ENCODE measurements around the gene BLOC1S6. TPM values are rescaled to one million over a fixed set of nuclear protein-coding genes. Genes with fewer than 3 reads are reported as not detected.

Gene BLOC1S6
- polyA plus RNA-seq, 1 donor from 2014 or later: 179 TPM

DNA sequence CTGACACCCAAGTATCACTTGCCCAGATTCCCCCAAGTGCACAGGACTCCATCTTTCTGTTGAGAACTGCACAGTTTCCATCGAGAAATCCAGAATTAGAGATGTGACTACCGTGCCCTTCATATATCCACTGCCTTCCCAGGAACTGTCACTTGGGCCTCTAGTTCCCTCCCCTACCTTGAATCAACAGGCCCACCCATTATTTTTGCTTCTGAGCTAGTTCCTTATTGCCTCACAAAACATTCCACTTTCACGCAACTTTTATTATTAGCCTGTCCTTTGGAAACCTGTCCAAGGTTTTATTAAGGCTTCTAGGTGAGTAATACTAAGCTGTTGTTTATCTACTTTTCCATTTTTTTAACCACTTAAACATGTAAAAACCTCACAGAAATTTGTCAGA is 47.5 kb upstream of the BLOC1S6 start (continued):
- no peak for TF ChIP-seq EZH2 (IDR thresholded peaks at IDR 0.05; ENCODE audit: borderline replicate concordance, insufficient read depth, low read length, poor library complexity, severe bottlenecking)

DNA sequence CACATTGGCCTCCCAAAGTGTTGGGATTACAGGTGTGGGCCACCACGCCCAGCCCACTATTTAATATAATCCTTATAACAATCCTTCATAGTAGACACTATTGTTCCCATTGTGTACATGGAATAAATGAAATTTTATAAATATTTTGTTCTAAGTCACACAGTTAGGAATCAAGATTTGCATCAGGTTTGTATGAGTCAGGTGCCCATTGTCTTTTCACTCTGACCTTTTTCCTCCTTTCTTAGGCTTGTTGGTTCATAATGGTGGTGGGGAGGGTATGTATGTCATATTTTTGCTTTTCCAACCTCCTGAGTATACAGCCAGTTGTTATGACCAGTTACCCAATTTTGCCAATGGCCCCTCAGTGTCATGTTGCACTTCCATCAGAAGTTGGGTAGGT is 46.6 kb upstream of the BLOC1S6 start:
- H3K4me2 ChIP-seq (ENCODE audit: low read length): no peak overlapping the region
- H3F3A ChIP-seq (ENCODE audit: insufficient read depth, low read length, poor library complexity, severe bottlenecking): no peaks in the 10 kb centered on the region

DNA sequence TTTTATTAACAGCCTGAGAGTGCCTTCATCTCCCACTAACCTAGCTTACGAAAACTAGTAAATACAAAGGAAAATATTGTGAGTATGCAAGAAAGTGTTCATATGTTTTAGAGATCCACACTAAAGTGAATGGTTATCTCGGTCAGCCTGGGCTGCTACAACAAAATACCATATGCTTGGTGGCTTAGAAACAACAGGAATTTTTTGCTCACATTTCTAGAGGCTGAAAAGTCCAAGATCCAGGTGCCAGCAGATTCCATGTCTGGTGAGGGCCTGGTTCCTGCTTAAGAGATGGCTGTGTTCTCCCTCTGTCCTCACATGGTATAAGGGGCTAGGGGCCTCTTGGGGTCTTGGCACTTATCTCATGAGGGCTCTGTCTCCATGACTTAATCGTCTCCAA is 44.1 kb upstream of the BLOC1S6 start:
- Histone ChIP-seq H3K9me2 (ENCODE audit: insufficient read depth, low read length) (no peaks in the 10 kb centered on the region), H3K79me2 (replicated peaks; ENCODE audit: insufficient read depth, low read length) (no peaks in the 10 kb centered on the region), H3K4me2 (ENCODE audit: low read length) (no peak overlapping the region), H4K20me1 (ENCODE audit: insufficient read depth) (no peaks in the 10 kb centered on the region), H3K9ac (ENCODE audit: low read length) (no peak overlapping the region), H3K9me3 (ENCODE audit: low read length) (no peaks in the 10 kb centered on the region), H3K4me3 (ENCODE audit: low read length) (no peak overlapping the region), H3K27ac (ENCODE audit: low read length) (no peak overlapping the region), H3F3A (ENCODE audit: insufficient read depth, low read length, poor library complexity, severe bottlenecking) (no peaks in the 10 kb centered on the region), H3K36me3 (ENCODE audit: insufficient read depth, low read length) (no peaks in the 10 kb centered on the region), H2AFZ (ENCODE audit: low read depth, low read length) (no peak overlapping the region), H3K27me3 (ENCODE audit: insufficient read depth, low read depth, low read length) (no peaks in the 10 kb centered on the region)
- no peak for TF ChIP-seq TAF1 (IDR thresholded peaks at IDR 0.05; ENCODE audit: low read depth)
- no peak for TF ChIP-seq EZH2 (IDR thresholded peaks at IDR 0.05; ENCODE audit: borderline replicate concordance, insufficient read depth, low read length, poor library complexity, severe bottlenecking)
- TF ChIP-seq POLR2AphosphoS5 (IDR thresholded peaks at IDR 0.05): no peak
- TF ChIP-seq, protein P1, sequence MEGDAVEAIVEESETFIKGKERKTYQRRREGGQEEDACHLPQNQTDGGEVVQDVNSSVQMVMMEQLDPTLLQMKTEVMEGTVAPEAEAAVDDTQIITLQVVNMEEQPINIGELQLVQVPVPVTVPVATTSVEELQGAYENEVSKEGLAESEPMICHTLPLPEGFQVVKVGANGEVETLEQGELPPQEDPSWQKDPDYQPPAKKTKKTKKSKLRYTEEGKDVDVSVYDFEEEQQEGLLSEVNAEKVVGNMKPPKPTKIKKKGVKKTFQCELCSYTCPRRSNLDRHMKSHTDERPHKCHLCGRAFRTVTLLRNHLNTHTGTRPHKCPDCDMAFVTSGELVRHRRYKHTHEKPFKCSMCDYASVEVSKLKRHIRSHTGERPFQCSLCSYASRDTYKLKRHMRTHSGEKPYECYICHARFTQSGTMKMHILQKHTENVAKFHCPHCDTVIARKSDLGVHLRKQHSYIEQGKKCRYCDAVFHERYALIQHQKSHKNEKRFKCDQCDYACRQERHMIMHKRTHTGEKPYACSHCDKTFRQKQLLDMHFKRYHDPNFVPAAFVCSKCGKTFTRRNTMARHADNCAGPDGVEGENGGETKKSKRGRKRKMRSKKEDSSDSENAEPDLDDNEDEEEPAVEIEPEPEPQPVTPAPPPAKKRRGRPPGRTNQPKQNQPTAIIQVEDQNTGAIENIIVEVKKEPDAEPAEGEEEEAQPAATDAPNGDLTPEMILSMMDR (IDR thresholded peaks at IDR 0.05; ENCODE audit: poor library complexity, severe bottlenecking): no peak
- TF ChIP-seq SMC3 (conservative IDR thresholded peaks at IDR 0.05; ENCODE audit: poor library complexity): no peak
- TF ChIP-seq RAD21 (conservative IDR thresholded peaks at IDR 0.05): no peak
- no peak for TF ChIP-seq MXI1 (conservative IDR thresholded peaks at IDR 0.05; ENCODE audit: poor library complexity, severe bottlenecking)
- TF ChIP-seq, protein P2, sequence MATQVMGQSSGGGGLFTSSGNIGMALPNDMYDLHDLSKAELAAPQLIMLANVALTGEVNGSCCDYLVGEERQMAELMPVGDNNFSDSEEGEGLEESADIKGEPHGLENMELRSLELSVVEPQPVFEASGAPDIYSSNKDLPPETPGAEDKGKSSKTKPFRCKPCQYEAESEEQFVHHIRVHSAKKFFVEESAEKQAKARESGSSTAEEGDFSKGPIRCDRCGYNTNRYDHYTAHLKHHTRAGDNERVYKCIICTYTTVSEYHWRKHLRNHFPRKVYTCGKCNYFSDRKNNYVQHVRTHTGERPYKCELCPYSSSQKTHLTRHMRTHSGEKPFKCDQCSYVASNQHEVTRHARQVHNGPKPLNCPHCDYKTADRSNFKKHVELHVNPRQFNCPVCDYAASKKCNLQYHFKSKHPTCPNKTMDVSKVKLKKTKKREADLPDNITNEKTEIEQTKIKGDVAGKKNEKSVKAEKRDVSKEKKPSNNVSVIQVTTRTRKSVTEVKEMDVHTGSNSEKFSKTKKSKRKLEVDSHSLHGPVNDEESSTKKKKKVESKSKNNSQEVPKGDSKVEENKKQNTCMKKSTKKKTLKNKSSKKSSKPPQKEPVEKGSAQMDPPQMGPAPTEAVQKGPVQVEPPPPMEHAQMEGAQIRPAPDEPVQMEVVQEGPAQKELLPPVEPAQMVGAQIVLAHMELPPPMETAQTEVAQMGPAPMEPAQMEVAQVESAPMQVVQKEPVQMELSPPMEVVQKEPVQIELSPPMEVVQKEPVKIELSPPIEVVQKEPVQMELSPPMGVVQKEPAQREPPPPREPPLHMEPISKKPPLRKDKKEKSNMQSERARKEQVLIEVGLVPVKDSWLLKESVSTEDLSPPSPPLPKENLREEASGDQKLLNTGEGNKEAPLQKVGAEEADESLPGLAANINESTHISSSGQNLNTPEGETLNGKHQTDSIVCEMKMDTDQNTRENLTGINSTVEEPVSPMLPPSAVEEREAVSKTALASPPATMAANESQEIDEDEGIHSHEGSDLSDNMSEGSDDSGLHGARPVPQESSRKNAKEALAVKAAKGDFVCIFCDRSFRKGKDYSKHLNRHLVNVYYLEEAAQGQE (IDR thresholded peaks at IDR 0.05; ENCODE audit: borderline replicate concordance): no peak
- no peak for TF ChIP-seq EP300 (conservative IDR thresholded peaks at IDR 0.05; ENCODE audit: poor library complexity, severe bottlenecking)

More for the DNA sequence above, 46.6 kb upstream of the BLOC1S6 start:
- H3K36me3 ChIP-seq (ENCODE audit: insufficient read depth, low read length): no peaks in the 10 kb centered on the region
- no peak overlapping the region for H2AFZ ChIP-seq (ENCODE audit: low read depth, low read length)
- H3K9me2 ChIP-seq (ENCODE audit: insufficient read depth, low read length): no peaks in the 10 kb centered on the region
- H3K9me3 ChIP-seq (ENCODE audit: low read length): no peaks in the 10 kb centered on the region
- no peak overlapping the region for H3K27ac ChIP-seq (ENCODE audit: low read length)
- TF ChIP-seq, protein P2 (IDR thresholded peaks at IDR 0.05; ENCODE audit: borderline replicate concordance): no peak
- TF ChIP-seq TAF1 (IDR thresholded peaks at IDR 0.05; ENCODE audit: low read depth): no peak
- TF ChIP-seq, protein P1 (IDR thresholded peaks at IDR 0.05; ENCODE audit: poor library complexity, severe bottlenecking): no peak
- TF ChIP-seq MXI1 (conservative IDR thresholded peaks at IDR 0.05; ENCODE audit: poor library complexity, severe bottlenecking): no peak
- no peak for TF ChIP-seq EP300 (conservative IDR thresholded peaks at IDR 0.05; ENCODE audit: poor library complexity, severe bottlenecking)
- no peak for TF ChIP-seq SMC3 (conservative IDR thresholded peaks at IDR 0.05; ENCODE audit: poor library complexity)
- TF ChIP-seq POLR2AphosphoS5 (IDR thresholded peaks at IDR 0.05): no peak
- no peak for TF ChIP-seq EZH2 (IDR thresholded peaks at IDR 0.05; ENCODE audit: borderline replicate concordance, insufficient read depth, low read length, poor library complexity, severe bottlenecking)
- no peak for TF ChIP-seq RAD21 (conservative IDR thresholded peaks at IDR 0.05)
- no peak overlapping the region for H3K9ac ChIP-seq (ENCODE audit: low read length)
- no peaks in the 10 kb centered on the region for H4K20me1 ChIP-seq (ENCODE audit: insufficient read depth)
- H3K79me2 ChIP-seq (replicated peaks; ENCODE audit: insufficient read depth, low read length): no peaks in the 10 kb centered on the region
- H3K4me3 ChIP-seq (ENCODE audit: low read length): no peak overlapping the region
- no peaks in the 10 kb centered on the region for H3K27me3 ChIP-seq (ENCODE audit: insufficient read depth, low read depth, low read length)

All from neural cell (in vitro differentiated cells).